CD14-positive monocyte (primary cell): ENCODE data around the gene PIGH. TPM values are rescaled to one million over a fixed set of nuclear protein-coding genes. Genes with fewer than 3 reads are reported as not detected.

Experiments used
- DNase-seq, 3 donors: peaks; one replicate each; pipeline ENCODE4 v3.0.0-alpha.2; 2011 to 2022
- H2AFZ ChIP-seq: 2 replicates; pipeline ENCODE4 v1.6.0; 2012; ENCODE audit warnings: mild to moderate bottlenecking, low read depth, low read length, inconsistent platforms; ENCODE audit not compliant: insufficient read depth, poor library complexity, severe bottlenecking
- H3K27ac ChIP-seq, 2 donors: 1 replicate in 1 of 2; 2 replicates in 1 of 2; pipeline ENCODE4 v1.5.1; 2012 to 2013; ENCODE audit warnings: low read length in 2 of 2, control low read depth in 1 of 2, inconsistent platforms in 1 of 2, low read depth in 1 of 2, mild to moderate bottlenecking in 1 of 2
- H3K27me3 ChIP-seq, 2 donors: one replicate each; pipeline versions ENCODE4 v1.6.0 to v1.6.1; 2011 to 2013; ENCODE audit warnings: low read length in 2 of 2; ENCODE audit not compliant: control insufficient read depth in 2 of 2, insufficient read depth in 2 of 2
- H3K36me3 ChIP-seq, 2 donors: replicated peaks in 1 of 2; 1 replicate in 1 of 2; 2 replicates in 1 of 2; pipeline versions ENCODE4 v1.5.1 to v1.6.1; 2012 to 2013; ENCODE audit warnings: low read length in 2 of 2, control low read depth in 1 of 2, inconsistent platforms in 1 of 2, mild to moderate bottlenecking in 1 of 2; ENCODE audit not compliant: insufficient read depth in 2 of 2, control insufficient read depth in 1 of 2
- H3K4me1 ChIP-seq, 2 donors: 1 replicate in 1 of 2; 2 replicates in 1 of 2; pipeline versions ENCODE4 v1.5.1 to v1.6.1; 2012 to 2013; ENCODE audit warnings: low read length in 2 of 2, control low read depth in 1 of 2, inconsistent platforms in 1 of 2, mild to moderate bottlenecking in 1 of 2, moderate library complexity in 1 of 2; ENCODE audit not compliant: insufficient read depth in 2 of 2, control insufficient read depth in 1 of 2
- H3K4me2 ChIP-seq: replicated peaks from 2 replicates; pipeline ENCODE3; 2012; ENCODE audit warnings: low read length, moderate library complexity, mild to moderate bottlenecking; ENCODE audit not compliant: poor library complexity, severe bottlenecking; ENCODE audit errors: extremely low read depth
- H3K4me3 ChIP-seq, 3 experiments: fragments of 200-600 bp in 1 of 3; sonication (generic) in 1 of 3; replicated peaks in 1 of 3; 1 replicate in 2 of 3; 2 replicates in 1 of 3; pipeline ENCODE4 v1.5.1; 2011 to 2013; ENCODE audit warnings: low read length in 3 of 3, mild to moderate bottlenecking in 3 of 3, control low read depth in 2 of 3, low read depth in 2 of 3, inconsistent platforms in 1 of 3, moderate library complexity in 1 of 3
- H3K79me2 ChIP-seq: 2 replicates; pipeline ENCODE4 v1.6.0; 2012; ENCODE audit warnings: mild to moderate bottlenecking, control low read depth, inconsistent platforms, low read length, moderate library complexity; ENCODE audit not compliant: insufficient read depth
- H3K9ac ChIP-seq: 2 replicates; pipeline ENCODE4 v1.6.0; 2017; ENCODE audit warnings: low read length, mild to moderate bottlenecking; ENCODE audit not compliant: insufficient read depth, poor library complexity, severe bottlenecking
- H3K9me3 ChIP-seq, 2 donors: replicated peaks in 1 of 2; 1 replicate in 1 of 2; 2 replicates in 1 of 2; pipeline versions ENCODE4 v1.5.1 to v1.6.1; 2012 to 2013; ENCODE audit warnings: low read length in 2 of 2, control low read depth in 1 of 2; ENCODE audit not compliant: control insufficient read depth in 1 of 2, insufficient read depth in 1 of 2
- H4K20me1 ChIP-seq: 2 replicates; pipeline ENCODE4 v1.6.0; 2012; ENCODE audit warnings: mild to moderate bottlenecking, low read length, control low read depth, moderate library complexity; ENCODE audit not compliant: insufficient read depth
- H3K27ac Mint-ChIP-seq, 7 donors: one replicate each; pipeline ENCODE4 v1.8.0; 2020; ENCODE audit warnings: mild to moderate bottlenecking in 7 of 7, mixed read lengths in 7 of 7, moderate library complexity in 6 of 7, inconsistent platforms in 2 of 7
- H3K27me3 Mint-ChIP-seq, 3 donors: one replicate each; pipeline ENCODE4 v1.8.0; 2021 to 2022; ENCODE audit warnings: low read depth in 3 of 3, mild to moderate bottlenecking in 3 of 3, mixed read lengths in 3 of 3, moderate library complexity in 3 of 3, inconsistent platforms in 1 of 3
- H3K36me3 Mint-ChIP-seq, 2 donors: one replicate each; pipeline ENCODE4 v1.8.0; 2020; ENCODE audit warnings: mixed read lengths in 2 of 2, inconsistent platforms in 1 of 2, mild to moderate bottlenecking in 1 of 2
- H3K4me1 Mint-ChIP-seq: one replicate; pipeline ENCODE4 v1.8.0; 2020; ENCODE audit warnings: mild to moderate bottlenecking, mixed read lengths
- H3K4me3 Mint-ChIP-seq, 2 donors: one replicate each; pipeline ENCODE4 v1.8.0; 2020; ENCODE audit warnings: mild to moderate bottlenecking in 2 of 2, mixed read lengths in 2 of 2, moderate library complexity in 1 of 2
- H3K9me3 Mint-ChIP-seq, 7 donors: one replicate each; pipeline ENCODE4 v1.8.0; 2020 to 2022; ENCODE audit warnings: mixed read lengths in 7 of 7, mild to moderate bottlenecking in 6 of 7, moderate library complexity in 6 of 7, inconsistent platforms in 2 of 7
- WGBS: methylation state at CpG from one replicate; pipeline ENCODE4 v1.1.5; 2013; ENCODE audit warnings: missing lambda C conversion rate; ENCODE audit not compliant: insufficient coverage; 5-methylcytosine and 5-hydroxymethylcytosine counted together
- intact Hi-C, 2 donors: fragments of 100-400 bp; cut with micrococcal nuclease; formaldehyde crosslinking; loops; one replicate each; pipeline versions ENCODE4 v1.15.0 to v1.15.1; 2023
- polyA plus RNA-seq, 3 donors: library from polyadenylated mRNA; depleted of rRNA in 1 of 3; unstranded in 2 of 3; stranded (reverse) in 1 of 3; fragments of 300-500 nt in 2 of 3; fragments of >200 nt in 1 of 3; fragmentation: Illumina TruSeq in 2 of 3; gene quantifications; 1 replicate in 2 of 3; 2 replicates in 1 of 3; pipeline ENCODE4 v1.2.3, GENCODE V29; 2012 to 2021
- TF ChIP-seq, protein P1 (sequence below): fragments of 200-600 bp; IDR thresholded peaks from one replicate; pipeline ENCODE4 v1.8.0; 2022; ENCODE audit warnings: antibody characterized with exemption, mild to moderate bottlenecking

PIGH gene
- polyA plus RNA-seq, 3 donors, result 14.6 to 35.5 (median 18.0) TPM

DNA sequence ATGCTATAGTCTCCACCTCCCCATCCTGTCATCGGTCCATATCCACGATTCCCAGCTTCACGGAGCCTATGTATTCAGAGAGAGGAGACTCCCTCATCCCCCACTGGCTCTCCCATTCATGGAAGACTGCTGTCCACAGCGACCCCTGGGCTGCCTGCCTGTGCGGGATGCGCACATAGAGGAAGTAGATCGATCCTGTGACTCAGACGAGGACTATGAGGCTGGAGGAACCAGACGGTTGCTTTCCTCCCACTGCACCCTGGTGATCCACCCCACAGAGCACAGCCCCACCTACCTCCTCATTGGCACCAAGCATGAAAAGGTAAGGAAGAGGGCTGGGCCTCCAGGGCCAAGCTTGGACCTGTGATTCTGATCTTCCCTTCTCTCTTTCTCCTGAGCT is 24.4 kb downstream of the PIGH start:
- WGBS, result 47% methylated on average over 6 of the region's 9 CpGs
- no peak overlapping the region for H2AFZ ChIP-seq
- H4K20me1 ChIP-seq, result no peaks in the 10 kb centered on the region
- DNase-seq, result peak; percentile 12 to 43 (median 37)
- H3K9ac ChIP-seq, result no peak overlapping the region
- no peaks in the 10 kb centered on the region for H3K27me3 ChIP-seq
- no peaks in the 10 kb centered on the region for H3K79me2 ChIP-seq
- intact Hi-C loops, result no loop called here
- Mint-ChIP-seq H3K9me3 (no peaks in the 10 kb centered on the region), H3K4me3 (no peak overlapping the region), H3K27me3 (peaks cover 4 to 12% (median 8%) of the 10 kb centered on the region in 3 donors), H3K27ac (no peak overlapping the region), H3K4me1 (peaks cover 7% of the 10 kb centered on the region), H3K36me3 (no peaks in the 10 kb centered on the region)
- H3K4me3 ChIP-seq, result no peak overlapping the region
- H3K9me3 ChIP-seq, result no peaks in the 10 kb centered on the region
- no peaks in the 10 kb centered on the region for H3K4me1 ChIP-seq
- TF ChIP-seq, protein P1, sequence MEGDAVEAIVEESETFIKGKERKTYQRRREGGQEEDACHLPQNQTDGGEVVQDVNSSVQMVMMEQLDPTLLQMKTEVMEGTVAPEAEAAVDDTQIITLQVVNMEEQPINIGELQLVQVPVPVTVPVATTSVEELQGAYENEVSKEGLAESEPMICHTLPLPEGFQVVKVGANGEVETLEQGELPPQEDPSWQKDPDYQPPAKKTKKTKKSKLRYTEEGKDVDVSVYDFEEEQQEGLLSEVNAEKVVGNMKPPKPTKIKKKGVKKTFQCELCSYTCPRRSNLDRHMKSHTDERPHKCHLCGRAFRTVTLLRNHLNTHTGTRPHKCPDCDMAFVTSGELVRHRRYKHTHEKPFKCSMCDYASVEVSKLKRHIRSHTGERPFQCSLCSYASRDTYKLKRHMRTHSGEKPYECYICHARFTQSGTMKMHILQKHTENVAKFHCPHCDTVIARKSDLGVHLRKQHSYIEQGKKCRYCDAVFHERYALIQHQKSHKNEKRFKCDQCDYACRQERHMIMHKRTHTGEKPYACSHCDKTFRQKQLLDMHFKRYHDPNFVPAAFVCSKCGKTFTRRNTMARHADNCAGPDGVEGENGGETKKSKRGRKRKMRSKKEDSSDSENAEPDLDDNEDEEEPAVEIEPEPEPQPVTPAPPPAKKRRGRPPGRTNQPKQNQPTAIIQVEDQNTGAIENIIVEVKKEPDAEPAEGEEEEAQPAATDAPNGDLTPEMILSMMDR, result no peak
- H3K27ac ChIP-seq, result no peak overlapping the region
- H3K36me3 ChIP-seq, result no peaks in the 10 kb centered on the region
- no peak overlapping the region for H3K4me2 ChIP-seq

DNA sequence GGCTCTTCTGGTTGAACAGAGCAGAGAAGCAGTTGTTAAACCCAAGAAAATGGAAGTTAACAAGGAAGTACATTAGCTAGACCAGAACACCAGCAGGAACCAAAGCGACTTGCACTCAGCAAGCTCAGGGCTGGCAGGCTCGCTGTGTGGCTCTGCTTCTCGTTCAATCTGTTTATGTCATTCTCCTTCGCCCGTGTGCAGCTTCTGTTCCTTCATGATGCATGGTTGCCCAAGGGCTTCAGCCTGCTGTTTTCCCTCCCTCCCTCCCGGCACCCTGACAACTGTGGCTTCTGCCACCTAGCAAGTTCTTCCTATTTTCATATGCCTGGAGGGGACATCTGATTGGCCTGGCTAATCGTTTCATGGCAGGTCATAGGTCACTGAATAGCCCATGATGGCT is 25.3 kb downstream of the PIGH start:
- Mint-ChIP-seq H3K4me3 (no peak overlapping the region), H3K36me3 (no peaks in the 10 kb centered on the region), H3K27ac (peak overlapping the region in 1 of 7 donors; percentile 5), H3K27me3 (peaks cover 7 to 13% (median 10%) of the 10 kb centered on the region in 3 donors), H3K4me1 (peaks cover 7% of the 10 kb centered on the region), H3K9me3 (no peaks in the 10 kb centered on the region)
- H3K4me1 ChIP-seq, result no peaks in the 10 kb centered on the region
- H3K36me3 ChIP-seq, result no peaks in the 10 kb centered on the region
- 93% methylated on average over 6 of the region's 7 CpGs for WGBS
- no peaks in the 10 kb centered on the region for H3K9me3 ChIP-seq
- intact Hi-C loops, result loop anchor here in 1 of 2 donors (5.0 kb wide), 1 partner anchor 148 kb away; no protein-coding TSS in a partner anchor
- no peaks in the 10 kb centered on the region for H3K27me3 ChIP-seq
- H3K4me3 ChIP-seq, result no peak overlapping the region
- no peak overlapping the region for H3K4me2 ChIP-seq
- H3K79me2 ChIP-seq, result no peaks in the 10 kb centered on the region
- DNase-seq, result no peak
- no peak overlapping the region for H3K9ac ChIP-seq
- no peak overlapping the region for H2AFZ ChIP-seq
- no peaks in the 10 kb centered on the region for H4K20me1 ChIP-seq
- TF ChIP-seq, protein P1, result no peak
- no peak overlapping the region for H3K27ac ChIP-seq
